DMS79 treated with DMSO at 0.1 percent for 48 hours (cell line): ENCODE data around the gene SLC4A4.
A peak's percentile ranks its signal among the peaks of the same experiment; 100 is the strongest.

Source experiments
- DNase-seq: peaks from one replicate; lab custom pipeline; 2025; lab: John Stamatoyannopoulos, UW

Gene SLC4A4

DNA sequence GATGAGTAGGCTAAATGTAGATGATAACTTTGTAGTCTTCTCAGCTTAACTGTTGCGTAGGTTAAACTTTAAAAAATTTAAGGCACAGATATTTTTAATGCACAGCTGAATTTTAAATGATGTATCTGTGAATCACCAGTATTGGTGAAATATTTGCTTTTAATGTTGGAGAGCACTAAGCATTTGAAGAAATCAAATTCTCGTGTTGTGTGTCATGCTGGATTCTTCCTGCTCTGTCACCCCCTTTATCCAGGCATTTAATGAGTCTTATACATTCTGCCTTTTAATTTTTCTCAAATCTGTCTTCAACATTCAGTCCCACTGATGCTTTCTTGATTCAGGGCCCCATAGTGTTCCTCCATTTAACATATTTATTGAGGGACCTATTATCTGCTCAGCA is 76.7 kb downstream of the SLC4A4 start:
- no peak for DNase-seq

DNA sequence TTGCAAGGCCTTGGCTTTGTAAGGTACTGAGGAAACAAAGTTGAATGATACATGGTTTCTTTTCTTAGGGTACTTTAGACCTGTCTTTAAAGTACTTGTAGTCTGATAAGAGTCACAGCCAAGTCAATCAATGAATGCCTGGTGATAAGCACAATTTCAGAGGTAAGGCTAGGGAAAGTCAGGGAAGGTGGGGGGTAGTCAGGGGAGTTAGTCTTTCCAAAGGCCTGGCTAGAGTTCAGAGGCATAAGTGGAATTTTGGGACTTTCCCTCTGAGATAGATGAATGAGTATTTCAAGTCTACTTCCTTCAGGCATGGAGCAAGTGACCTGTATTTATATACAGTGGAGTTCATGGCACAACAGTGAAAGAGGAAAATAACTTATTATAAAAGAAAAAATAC is 78.3 kb downstream of the SLC4A4 start:
- no peak for DNase-seq

DNA sequence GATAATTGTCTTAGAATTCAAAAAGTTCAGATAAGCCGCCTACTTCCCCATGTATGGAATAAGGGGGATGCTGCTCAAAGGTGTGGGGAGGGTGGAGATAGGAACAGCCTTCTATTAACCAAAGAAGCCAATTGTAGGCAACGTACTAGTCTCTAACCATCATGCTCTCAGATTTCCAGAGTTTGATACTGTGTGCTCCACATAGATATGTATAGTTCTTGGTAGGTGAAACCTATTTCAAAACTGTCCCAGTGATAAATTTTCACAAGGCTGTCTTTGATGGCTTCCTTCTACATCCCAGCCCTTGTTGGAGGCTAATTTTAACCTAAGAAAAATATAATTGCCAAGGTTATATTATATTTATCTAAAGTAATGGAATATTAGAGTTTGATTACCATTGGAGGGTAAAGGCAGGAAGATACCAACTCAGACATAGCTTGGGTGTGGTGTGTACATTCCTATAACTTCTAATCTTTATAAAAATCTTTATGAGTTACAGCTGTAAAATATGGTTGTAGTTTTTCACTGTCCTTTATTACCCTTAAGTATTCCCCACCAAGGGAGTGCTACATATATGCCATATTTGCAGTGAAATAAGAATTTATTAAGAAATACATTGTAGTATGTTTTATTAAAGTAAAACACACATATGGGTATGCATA is 87.7 kb downstream of the SLC4A4 start:
- no peak for DNase-seq

DNA sequence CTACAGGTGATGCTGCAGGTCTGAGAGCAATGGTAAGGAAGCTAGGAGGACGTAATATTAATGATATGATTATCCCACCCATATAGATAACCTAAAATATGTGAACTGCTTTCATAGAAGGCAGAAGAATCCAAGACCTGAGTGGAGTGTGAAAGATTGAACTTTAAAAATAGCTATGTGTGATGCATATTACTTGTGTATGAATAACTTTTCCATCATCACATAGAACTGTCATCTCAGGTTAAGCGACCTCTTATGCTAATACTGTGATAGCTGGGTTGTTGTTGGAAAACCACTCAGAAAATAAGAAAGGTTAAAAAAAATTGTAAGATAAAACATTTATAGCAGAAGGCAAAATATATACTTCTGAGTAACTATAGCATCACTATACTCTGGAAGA is 90.3 kb downstream of the SLC4A4 start:
- DNase-seq, result no peak

DNA sequence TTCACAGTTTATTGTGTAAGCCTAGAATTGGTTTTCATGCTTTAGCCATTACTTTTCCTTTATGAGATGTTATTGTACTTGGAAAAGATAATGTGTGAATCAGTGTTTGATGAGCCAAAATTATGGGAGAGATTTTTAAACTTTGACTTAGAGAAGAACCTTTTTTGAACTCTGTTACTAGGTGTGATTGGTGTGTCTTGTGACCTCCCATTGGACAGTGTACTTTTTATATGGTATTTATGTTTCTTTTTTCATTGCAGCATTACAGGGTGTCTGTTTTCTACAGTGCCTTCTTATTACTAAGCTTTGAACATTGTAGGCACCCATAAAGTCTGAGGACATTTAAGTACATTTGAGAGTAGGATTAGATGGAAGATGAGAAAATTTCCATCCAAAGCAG is 91.1 kb downstream of the SLC4A4 start:
- DNase-seq, result no peak

DNA sequence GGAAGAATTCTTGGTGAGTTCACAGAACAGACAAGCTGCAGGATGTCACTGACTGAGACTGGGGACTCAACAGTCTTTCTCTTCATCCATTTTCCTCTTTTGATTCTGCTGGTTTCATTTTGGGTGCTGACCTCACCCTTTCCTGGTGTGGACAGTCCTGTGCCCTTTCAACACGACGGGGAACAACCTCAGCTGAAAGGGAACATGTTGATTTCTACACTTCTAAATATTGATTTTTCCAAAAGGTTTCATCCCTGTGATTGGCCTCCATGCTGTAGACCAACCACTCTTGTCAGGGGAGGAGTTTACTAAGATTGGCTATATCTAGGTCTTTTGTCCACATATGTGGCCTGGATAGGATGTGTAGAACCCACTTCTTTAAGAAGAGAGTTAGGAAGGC is 91.8 kb downstream of the SLC4A4 start:
- no peak for DNase-seq

DNA sequence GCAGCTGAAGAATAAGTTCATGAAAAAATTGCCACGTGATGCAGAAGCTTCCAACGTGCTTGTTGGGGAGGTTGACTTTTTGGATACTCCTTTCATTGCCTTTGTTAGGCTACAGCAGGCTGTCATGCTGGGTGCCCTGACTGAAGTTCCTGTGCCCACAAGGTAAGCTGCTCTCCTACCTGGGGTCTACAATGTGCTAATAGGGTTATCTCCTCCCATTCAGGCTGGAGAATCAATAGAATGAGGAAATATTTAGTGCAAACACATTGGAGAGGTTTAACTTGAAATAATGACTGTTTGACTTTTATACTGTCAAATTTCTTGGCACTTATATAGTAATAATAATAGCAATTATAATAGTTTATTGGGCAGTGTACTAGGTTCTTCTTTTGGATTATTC is 101.8 kb downstream of the SLC4A4 start:
- DNase-seq, result no peak

DNA sequence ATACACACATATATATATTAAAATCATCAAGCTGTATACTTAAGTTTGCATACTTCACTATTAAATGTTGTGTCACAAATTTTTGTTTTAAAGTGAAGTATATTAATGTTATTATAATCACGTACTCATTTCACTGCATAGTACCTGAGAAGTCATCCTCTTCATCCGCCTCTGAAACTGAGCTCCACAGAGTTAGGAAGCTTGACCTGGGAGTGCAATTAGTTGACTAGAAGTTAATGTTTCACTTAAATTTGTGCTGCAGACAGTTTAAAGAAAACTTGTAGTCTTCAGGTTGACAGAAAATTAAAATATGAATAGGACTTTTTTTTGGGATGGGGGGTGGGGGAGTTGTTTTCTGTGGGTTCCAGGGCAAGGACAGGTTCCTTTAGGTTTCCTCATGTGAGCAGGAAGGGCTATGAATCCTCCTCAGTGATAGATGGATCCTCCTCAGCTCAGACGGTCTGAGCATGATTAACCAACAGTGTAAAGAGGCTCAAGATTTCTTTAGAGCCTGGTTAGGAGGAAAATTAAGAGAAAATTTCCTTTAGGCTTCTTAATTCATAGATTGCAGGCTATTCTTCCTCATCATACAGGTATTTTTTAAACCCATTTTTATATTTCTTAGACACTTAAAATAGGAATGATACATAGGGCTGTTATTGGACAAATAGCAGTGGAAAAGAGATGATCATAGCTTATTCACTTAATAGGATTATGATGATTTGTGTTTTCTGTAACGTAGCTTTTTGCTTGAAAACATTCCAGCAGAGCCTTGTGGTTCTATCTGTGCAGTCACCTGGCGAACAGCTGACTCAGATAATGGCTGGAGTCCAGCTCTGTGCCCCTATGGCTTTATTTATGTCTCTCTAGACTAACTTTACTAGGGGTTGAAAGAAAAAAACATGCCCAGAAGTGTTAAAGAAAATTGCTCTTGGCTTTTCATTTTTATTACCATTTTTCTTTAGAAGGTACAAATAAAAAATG is 102.7 kb downstream of the SLC4A4 start:
- DNase-seq, result no peak

DNA sequence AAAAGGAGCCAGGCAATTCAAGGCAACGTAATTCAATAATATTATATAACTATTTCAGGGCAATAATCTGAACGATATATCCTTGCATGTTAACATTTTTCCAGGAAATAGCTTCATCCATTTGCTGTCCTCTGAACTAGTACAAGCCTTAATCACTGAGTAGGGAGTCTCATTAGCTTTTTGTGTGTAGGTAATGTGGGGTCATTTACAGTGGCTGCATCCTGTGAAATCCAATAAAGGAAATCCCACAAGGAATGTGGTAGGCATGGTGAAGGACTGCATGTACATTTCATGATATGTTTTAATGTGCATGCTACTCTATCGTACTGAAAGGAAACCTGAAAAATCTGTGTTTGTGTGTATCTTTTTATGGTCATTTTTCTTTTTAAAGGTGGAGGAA is 103.5 kb downstream of the SLC4A4 start:
- DNase-seq, result no peak

DNA sequence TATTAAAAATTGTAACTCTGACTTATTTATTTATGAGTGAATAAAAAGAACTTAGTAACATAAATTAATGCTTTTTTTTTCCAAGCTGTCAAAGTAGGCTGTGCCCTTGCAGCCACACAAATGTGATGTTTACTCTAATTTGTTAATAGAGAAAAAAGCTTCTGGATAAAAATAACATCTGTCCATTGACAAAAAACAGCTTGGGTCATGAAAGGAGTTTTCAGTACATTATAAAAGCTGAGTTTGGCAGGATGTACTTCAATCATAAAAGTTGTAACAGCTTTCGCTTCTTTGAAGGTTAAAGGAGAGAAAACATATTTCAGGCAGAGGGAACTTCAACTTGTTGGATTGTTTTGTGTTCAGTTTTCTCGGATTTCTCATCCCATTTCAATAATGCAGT is 105.6 kb downstream of the SLC4A4 start:
- DNase-seq, result no peak

DNA sequence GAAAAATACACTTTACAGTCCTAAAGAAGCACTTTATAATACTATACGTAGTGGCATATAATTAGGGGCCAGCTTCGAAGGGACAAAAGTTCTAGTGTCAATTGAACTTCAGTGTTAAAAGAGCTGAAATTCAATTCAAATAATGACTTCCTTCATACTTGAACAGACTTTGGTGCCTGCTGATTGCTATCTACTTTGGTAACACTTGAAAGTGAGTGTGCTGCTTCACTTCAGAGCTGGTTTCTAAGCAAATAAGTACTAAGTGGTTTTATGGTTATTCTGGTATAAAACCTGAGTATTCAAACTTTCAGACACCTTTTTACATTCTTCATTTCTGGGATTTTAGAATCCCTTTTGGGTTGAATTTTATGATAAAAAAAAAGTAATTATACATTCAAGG is 107.0 kb downstream of the SLC4A4 start:
- DNase-seq, result peak; percentile 31

DNA sequence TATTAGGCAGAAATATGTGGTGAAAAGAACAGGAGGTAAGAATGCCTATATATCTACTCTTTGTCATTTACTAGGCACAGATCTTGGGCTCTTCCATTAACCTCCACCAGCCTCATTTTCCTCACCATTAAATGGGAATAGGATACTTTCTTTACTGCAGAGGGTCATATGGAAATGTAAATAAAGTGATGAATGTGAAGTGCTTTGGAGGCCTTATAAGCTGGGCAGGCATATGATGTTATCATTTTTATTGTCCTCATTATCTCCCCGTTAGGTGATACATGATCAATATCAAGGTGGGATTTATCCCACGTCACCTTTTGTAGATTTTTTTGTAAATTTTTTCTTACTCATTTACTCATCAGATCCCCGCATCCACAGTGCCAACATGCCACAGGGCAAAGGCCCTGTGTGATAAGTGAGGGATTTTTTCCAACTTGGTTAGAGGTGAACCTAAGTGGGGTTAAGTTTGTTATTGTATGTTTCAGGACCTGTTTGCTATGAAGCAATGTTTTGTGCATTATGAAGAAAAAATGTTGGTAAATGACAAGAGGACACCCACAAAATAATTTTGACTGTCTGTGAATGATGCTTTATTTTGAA is 107.8 kb downstream of the SLC4A4 start:
- no peak for DNase-seq

DNA sequence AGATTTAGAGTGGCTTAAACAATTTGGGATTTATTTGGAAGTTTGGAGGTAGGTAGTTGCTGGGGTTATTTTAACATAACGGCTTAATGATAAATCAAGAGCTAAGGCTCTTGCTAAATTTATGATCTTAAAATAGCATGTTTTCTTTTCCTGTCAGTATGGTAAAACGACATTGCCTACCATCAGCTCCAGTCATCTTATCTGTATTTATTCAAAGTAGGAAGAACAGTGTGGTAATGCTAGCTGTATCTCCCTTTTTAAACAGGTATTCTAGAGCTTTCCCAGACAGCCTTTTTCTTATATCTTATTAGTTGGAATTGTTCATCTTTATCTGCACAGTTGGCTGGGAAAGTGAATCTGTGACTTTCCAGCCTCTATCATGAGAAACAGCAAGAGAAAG is 110.2 kb downstream of the SLC4A4 start:
- DNase-seq, result no peak

DNA sequence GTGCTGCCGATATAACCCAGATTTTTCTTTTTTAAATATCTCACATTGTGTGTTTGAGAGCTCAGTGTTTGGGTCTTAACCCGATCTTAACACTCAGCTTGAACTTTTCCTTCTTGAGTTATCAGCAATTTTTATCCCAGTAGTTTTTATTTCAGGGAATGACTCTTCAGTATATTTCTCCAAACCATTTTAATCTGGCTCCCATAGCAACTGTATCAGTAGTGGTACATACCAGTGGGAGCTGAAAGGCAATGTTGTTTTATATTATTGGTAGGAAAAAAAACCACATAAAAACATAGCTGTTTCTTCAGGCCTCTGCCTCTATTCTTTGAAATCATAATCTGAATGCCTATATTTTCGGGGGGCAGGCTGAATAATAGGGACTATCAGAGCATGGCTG is 111.1 kb downstream of the SLC4A4 start:
- no peak for DNase-seq

DNA sequence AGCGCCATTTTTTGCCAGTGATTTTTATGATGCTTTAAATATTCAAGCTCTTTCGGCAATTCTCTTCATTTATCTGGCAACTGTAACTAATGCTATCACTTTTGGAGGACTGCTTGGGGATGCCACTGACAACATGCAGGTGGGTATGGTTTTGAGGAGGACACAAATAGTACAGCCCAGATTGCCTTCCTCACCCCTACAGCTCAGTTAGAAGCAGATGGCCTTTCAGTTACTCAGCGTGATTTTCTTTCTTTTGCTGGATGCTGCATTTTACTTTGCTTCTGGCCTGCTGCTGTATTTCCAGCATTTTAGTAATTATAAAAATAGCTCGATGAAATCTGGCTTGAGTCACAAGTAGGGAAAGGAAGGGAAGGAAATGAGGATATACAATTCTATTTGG is 114.7 kb downstream of the SLC4A4 start:
- DNase-seq, result no peak

DNA sequence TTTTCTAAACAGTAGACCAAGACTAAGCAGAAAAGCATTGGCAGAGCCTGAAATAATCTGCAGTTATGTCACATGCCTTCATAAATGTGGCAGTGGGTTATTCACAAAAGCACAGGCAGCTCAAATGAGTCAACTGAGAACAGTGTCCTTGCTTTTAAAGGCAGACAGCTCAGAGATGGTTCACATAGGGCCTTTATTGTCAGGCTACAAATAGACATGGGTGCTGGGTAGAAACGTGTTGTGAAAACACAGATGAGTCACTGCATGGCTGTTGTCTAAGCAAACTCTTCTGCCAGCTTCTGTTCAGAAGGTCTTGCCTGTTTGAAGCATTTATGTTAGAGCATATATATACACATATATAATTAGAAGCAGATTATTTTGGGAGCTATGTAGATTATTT is 118.0 kb downstream of the SLC4A4 start:
- DNase-seq, result no peak

DNA sequence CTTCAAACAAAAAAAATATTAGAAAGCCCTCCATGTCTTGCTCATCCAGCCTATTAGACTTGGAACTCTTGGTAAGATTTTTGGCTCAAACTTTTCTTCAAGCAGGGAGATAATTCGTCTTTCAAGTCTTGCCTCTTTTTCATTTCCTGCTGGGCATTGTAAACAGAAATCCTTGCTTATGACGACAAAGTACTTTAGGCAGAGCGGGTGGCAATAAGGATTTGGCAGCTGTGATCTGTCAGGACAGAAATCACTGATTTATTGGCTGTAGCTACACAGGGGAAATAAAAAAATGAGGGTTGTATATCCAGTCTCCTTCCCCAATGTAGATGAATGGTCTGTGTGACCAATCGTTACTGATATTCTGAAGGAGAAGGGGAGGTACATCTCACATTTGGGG is 121.6 kb downstream of the SLC4A4 start:
- no peak for DNase-seq

DNA sequence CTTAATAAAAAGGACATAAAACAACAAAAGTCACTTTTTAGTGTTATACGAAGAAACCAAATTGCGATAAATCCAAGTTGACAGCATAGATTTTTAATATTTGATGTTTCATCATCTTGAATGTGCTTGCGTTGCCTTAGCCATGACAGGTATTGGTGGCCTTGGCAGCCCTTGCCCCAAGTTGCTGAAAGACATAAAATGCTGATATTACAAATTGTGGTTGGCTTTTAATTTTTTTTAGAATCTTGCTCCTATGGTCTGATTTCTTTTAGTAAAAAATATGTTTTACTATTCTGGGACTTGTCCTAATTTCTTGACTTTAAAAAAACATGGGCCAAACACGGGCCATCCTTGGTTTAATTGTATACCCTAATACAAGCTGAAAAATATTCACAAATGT is 122.6 kb downstream of the SLC4A4 start:
- no peak for DNase-seq

DNA sequence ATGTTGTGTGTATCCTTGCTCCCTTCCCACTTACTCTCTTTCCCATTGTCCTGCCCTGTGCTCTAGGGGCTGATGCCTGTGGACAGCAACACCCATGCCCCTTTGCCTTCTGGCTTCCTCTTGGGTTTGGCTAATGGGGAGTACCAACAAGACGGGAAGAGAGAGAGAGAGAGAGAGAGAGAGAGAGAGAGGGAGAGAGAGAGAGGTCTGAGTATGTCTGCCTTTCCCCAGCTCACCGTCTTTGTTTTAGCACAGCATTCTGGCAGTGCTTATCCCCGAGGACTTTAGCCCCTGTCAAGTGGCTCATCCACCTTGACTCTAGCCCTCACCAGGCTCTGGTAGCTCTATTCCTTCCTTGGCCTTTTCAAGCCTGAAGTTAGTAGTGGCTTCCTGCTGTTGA is 128.0 kb downstream of the SLC4A4 start:
- DNase-seq, result no peak

DNA sequence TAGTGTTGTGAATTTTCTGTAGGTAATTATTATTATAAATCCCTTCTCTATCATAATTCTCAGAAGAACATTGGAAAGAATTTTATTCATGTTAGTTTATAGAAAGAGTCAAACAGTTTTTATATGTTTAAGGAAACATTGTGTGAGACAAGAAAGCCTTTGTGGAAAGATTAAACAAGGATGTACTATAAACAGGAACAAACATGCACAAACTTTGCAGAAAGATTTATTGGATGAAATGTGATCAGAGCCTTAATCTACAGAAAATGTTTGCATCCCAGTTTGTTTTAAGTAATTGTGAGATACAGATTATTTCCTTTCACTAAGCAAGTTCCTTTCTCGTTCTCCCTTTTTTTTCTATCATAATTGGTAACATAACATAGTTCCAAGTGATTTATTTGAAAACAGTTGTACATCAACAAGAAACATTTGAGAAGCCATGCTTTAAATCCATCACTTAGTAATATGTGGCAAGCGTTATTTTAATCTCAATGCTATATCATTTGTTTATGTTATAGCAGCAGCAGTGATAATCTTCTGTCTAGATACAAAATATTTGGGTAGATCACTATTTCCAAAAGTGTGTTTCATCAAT is 129.4 kb downstream of the SLC4A4 start:
- DNase-seq, result no peak

DNA sequence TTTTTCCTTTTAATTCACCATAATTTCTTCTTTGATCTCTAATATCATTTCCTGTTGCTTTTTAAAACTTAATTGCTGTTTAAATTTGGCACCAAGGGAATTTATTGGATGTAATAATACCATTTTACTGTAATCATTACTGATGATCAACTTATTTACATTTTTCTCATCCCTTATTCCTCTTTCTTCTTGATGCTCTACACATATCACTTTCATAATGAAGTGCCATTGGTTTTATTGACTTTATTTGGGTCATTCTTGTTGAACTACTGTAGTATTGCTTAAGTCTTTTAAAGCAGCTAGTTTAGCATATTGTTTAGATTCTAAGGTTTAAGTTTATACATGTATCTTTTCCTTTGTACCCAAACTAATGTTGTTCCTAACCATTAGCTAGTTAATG is 130.7 kb downstream of the SLC4A4 start:
- no peak for DNase-seq

DNA sequence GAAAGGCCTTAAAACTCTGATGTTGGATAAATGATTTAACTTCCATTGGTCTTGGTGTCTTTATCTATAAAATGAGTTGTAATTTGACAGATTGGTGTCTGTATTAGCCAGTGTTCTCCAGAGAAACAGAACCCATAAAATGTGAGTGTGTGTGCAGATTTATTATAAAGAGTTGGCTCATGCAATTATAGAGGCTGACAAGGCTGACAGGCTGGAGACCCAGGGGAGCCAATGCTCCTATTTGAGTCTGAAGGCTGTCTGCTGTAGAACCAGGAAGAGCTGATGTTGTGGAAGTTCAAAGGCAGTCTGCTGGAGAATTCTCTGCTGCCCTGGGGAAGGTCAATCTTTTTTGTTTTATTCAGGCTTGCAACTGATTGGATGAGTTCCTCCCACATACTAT is 131.7 kb downstream of the SLC4A4 start:
- DNase-seq, result no peak

DNA sequence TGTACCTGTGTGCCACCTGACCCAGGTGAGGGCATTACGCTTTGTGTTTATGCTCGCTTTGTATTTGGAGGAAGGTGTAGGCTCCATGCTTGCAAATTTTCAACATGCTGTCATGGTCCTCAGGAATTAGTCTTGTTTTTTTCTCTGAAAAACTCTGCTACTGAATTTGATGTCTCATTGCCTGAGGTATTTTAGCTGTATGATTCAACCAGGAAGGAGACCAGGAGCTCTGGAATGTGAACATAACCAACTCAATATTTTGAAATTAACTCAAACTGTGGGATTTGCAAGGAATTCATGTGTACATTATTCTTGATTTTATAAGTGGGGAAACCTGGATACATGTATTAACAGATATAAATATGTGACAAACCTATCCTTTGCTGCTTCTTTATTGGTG is 134.1 kb downstream of the SLC4A4 start:
- no peak for DNase-seq
